ENCODE data around the gene PLA1A.
A peak's percentile ranks its signal among the peaks of the same experiment; 100 is the strongest.
"Not testable (repeated sequence)": the region's sequence is repeated elsewhere in the genome, so short reads cannot be mapped to it uniquely, and the experiment has no call there.

PLA1A gene, protein sequence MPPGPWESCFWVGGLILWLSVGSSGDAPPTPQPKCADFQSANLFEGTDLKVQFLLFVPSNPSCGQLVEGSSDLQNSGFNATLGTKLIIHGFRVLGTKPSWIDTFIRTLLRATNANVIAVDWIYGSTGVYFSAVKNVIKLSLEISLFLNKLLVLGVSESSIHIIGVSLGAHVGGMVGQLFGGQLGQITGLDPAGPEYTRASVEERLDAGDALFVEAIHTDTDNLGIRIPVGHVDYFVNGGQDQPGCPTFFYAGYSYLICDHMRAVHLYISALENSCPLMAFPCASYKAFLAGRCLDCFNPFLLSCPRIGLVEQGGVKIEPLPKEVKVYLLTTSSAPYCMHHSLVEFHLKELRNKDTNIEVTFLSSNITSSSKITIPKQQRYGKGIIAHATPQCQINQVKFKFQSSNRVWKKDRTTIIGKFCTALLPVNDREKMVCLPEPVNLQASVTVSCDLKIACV

DNA sequence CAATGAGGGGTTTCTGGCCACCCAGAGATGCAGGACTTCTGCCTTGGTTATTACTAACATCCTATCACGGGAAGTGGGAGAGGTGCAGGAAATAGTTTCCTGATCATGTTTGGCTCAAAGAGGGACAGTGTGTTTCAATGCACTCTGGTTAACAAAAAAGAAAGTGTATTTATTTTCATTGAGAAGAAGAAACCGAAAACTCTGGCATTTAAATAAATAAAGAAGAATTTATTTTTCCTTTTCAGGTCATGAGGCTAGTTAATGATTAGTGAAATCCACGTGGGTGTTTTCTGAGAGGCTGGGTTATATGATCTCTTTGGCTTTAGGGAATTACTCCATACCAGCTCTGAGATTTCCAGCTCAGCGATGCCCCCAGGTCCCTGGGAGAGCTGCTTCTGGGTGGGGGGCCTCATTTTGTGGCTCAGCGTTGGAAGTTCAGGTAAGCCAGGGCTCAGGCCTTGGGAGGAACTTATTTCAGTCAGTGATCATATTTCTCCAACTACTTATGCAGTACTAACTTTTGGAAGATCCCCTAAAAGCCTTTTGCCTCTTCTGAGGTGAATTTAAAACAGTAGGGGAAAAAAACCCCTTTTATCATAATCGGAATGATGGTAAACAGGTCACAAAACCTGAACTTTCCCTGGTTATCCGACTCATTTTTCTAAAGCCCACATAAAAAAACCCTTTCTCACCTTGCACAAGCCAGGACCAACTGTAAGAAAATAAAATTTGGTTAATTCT is at the start of gene PLA1A:
Gene PLA1A (plus strand): TSS at position 338 of the 741 bp plus-strand sequence. CDS start 29 bp downstream, at position 367.
- DNase-seq (ENCODE audit: low read depth), result no peak

DNA sequence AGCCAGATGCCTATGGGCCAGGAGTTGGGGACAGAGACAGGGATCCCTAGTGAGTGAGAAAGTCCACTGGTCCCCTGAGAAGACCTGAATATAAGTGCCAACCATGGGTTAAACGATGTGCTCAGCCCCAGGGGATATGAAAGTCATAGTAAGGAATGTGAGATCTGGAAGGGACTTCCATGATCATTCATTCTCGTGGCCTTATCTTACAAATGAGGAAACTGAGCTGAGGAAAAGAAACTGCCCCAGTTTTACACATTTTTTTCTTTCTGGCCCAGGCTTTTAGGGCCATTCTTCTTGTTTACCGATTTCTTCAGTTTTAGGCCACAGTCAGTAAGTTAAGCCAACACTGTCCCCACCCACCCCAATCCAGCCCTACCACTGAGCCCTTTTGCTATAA is 49.3 kb upstream of the PLA1A start:
- no peak for DNase-seq (ENCODE audit: low read depth)

DNA sequence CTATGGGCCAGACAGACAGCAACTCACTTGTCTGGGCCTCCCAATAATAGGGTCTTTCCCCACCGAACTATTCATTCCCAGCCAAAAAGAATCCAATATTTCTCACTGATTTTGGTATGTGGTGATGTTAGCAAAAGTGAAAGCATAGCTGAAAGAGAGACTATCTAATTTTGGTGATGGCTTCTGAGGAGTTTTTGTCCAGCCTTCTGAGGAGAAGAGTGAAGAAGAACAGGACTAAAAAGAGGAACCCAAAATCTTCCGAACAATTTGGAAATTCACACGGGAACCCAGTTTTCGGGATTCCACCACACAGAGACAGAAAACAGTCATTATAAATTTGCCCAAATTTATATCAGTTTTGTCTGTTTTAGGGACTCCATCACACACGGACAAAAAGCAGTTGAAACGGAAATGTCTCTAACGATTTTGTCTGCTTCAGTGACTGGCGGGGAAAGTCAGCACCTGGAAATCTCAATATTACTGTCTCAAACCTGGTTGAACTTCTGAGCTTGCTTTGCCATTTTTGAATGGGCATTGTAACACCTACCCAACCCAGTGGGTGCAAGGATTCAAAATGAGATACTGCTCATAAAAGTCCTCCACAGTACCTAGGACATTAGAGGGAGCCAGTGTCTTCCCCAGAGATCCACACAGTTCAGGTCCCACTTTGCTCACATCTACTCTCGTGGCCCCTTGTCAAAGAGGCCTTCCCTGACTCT is 47.3 kb upstream of the PLA1A start:
- no peak for DNase-seq (ENCODE audit: low read depth)

DNA sequence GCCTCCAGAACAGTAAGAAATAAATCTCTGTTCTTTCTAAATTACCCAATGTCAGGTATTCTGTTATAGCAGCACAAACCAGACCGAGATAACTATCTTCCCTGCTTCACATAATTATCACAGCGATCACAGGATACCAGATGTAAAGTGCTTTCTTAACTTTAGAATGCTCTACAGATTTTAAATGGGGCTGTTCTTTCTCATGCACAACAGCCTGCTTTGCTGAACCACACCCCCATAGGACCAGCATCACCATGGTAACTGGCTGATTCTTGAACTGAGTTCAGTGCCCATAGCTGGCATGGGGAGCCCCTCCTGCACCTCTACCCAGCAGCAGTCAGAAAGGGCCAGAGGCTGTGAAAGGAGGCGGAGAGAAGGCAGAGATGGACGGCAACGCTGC is 46.1 kb upstream of the PLA1A start:
- DNase-seq (ENCODE audit: low read depth), result no peak

DNA sequence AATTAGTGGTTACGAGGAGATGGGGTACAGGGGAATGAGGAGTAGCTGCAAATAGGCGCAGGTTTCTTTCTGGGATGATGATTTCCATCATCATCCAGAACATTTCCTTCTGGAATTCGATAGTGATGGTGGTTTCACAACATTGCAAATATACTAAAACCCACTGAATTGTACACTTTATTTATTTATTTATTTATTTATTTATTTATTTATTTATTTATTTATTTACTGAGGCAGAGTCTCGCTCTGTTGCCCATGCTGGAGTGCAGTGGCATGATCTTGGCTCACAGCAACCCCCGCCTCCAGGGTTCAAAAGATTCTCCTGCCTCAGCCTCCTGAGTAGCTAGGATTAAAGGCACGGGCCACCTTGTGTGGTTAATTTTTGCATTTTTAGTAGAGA is 44.8 kb upstream of the PLA1A start:
- not testable (repeated sequence) for DNase-seq (ENCODE audit: low read depth)

DNA sequence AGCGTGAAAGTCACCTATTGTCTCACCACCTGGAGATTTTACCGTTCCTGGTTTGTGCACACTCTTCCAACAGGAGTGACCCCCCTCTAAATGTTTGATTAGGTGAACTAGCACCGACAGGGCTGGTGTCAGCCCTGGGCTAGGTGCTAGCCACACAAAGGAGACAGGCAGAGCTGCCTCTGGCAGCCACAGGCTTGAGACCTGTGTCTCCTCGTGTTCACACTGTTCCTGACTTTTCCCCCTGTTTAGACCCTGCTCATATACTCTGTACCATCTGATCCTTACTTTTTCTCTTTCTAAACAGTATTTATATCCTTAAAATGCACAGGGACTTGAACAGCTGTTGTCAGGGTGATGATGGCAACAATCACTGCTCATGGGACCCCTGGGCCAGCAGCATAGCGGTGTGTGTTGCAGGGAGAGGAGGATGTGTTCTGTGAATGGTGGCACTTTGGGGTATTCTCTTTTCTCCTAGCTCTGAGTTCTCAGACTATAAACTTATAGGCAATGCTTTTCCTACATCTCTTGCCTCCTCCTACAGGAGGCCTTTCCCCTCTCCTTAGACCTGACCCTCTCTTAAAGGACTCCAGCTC is 43.8 kb upstream of the PLA1A start:
- no peak for DNase-seq (ENCODE audit: low read depth)

DNA sequence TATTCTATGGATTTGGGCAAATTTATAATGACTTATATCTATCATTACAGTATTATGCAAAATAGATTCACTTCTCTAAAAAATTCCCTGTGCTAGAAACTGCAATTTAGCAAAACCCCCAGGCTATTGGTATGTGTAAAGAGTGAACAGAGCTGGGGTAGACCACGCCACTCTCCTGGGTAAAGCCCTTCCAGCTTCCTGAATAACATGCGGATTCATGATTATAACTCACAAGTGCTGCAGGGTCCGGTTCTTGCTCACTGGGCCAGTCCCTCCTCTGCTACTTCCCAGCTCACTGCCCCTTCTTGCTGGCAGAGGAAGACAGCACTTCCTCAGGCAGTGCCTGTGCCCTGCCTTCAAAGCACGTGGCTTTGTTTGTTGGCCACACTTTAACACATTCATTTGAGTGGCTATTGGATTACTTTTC is 42.4 kb upstream of the PLA1A start:
- DNase-seq (ENCODE audit: low read depth), result no peak

DNA sequence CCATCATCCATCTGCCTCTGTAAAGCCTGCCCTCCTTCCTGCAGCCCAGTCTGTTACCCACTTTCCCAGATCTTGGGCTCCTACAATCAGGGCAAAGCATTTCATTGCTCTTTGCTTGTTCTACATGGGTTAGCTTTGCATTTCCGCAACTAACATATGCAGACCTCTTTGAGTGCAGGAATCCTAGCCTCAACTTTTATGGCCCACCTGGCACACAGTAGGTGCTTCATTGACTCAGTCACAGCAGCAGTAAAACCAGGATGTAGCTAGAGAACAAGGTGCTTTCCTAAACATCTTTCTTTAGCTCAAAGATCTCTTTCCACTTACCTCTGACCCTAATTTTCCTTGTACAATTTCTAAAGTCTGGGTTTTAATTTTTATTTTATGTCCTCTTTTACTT is 41.8 kb upstream of the PLA1A start:
- DNase-seq (ENCODE audit: low read depth), result no peak

DNA sequence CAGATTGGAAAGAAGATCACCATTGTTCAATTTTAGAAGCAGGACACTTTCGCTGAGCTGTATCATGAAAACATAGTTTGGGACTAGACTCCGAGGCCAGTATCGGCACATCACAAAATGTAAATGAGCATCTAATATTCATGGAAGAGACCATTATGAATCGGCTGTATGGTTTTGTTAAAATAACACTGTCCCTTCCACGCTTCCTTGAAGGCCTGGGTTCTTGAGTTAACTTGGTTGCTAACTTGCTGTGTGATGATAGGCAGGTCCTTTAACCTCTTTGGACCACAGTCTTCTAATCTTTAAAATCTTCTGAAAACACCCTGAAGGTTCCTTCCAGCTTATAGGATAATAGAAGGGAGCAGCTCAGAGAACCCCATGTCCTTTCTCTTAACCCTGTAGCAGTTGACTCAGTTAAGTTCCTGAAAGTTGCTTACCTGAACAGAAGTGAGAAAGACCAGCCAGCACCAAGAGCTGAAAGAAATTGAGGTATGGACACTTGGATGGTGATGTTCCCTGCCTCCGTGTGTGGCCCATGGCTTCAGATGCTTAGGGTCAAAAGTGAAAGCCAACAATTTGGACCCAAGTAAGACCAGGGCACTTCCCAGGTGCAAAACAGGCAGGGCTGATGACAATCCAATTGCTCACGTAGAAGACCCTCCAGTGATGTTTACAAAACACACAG is 40.4 kb upstream of the PLA1A start:
- DNase-seq (ENCODE audit: low read depth), result no peak

DNA sequence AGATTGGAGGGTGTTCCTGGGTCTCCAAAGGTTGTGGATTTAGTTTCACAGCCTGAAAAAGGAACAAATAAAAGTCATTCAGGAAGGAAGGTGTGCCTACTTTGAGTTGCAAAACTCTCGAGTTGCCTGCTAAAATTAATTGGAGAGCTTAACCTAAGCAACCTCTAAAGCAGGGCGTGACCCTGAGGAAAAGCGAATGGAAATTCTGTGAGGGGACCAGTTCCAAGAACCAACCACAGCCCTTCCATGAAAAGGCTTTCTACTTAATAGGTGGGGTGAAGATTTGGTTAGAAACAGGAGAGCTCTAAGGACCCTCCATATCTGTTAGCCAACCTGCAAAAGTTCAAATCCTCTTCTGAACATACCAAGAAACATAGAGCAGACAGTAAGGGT is 39.8 kb upstream of the PLA1A start:
- no peak for DNase-seq (ENCODE audit: low read depth)

DNA sequence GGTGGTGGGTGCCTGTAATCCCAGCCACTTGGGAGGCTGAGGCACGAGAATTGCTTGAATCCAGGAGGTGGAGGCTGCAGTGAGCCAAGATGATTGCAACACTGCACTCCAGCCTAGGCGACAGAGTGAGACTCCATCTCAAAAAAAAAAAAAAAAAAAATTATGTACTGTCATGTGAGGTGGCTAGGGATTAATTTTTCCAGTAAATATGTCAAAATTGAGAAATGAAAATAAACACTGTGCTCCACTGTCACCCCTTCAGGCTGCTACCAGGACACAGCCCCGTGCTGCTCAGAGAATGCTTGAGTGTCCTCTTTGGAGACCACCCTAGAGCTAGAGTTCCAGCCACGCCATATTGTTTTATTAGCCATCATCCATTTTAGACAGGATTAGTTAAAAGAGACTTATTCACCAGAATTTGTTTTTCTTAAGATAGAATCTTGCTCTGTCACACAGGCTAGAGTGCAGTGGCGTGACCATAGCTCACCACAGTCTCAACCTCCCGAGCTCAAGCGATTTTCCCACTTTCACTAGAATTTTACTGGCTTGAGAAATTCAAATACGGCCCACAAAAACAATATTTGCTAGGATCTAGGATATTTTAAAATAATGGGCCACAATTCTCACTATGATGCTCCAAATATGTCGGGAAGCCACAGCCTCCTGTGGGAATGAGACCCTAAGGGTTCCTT is 38.9 kb upstream of the PLA1A start:
- DNase-seq (ENCODE audit: low read depth), result no peak

DNA sequence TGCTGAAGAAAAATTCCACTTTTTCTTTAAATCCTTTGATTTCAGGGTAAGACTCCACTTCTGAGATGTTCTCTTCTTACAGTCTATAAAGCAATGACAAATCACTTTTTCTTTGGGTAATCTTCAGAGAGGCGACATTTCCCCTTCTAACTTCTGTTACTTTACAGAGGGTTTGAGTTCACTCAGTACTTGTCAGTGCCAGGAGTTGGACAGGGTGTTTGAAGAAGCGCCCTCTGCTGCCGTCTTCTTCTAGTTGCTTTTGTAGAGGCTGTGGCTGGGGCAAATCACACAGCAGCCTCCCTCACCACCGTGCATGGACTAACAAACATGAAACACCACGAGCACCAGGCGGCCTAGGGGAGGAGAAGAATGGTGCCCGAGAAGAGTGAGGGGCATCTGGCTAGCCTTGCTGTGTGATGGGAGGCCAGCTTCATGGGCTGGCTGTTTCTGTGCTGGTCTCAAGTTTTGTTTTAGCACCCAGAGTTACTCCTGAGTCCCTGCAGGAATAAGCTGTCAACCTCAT is 38.2 kb upstream of the PLA1A start, which contains the start of gene CD80:
Gene CD80 (minus strand): TSS at position 174 of the 523 bp plus-strand sequence. CDS start 1,886 bp downstream, outside the sequence.
- DNase-seq (ENCODE audit: low read depth), result peak; percentile 15

DNA sequence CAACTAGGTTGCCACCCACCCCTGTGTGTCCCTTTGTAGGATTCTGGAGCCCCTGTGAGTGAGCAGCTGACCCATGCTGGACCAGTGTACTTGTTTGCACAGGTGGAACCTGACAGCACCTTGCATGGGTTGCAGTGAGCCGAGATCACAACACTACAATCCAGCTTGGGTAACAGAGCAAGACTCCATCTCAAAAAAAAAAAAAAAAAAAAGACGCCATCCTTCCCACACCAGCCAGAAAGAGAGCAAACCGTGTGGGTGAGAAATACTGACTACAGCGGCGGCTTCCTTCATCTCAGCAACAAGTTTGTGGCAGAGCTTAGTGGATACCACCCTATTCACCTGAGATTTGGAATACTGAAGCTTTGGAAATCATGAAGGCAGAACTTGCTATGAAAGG is 37.5 kb upstream of the PLA1A start:
- no peak for DNase-seq (ENCODE audit: low read depth)

DNA sequence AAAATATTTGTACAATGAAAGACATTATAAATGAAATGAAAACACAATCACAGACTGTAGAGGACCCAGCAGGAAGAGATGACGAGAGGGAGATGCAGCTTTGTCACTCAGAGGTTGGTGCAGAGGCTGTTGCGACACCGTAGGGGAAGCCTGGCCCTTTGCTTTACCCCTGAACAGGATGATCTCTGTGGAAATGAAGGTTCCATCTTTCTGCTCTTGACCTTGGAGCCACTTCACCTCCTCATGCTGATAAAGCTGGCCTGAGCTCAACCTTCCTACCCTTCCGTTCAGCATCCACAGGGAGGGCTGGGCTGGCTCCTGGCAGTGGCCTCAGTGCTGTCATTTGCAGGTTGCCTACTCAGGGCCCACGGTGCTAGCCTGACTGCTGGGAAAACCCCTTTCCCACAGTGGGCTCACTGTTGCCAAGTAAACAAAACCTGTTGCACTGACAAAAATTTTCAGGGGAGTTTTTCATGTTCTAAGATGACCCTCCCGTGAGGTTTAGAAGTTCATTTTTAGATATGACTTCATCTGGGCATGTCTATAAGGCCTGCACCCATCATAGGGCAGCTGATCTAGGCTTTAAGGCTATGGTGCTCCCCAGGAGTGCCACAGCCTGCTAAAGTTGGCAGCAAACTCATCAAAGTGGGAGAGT is 35.3 kb upstream of the PLA1A start:
- no peak for DNase-seq (ENCODE audit: low read depth)

DNA sequence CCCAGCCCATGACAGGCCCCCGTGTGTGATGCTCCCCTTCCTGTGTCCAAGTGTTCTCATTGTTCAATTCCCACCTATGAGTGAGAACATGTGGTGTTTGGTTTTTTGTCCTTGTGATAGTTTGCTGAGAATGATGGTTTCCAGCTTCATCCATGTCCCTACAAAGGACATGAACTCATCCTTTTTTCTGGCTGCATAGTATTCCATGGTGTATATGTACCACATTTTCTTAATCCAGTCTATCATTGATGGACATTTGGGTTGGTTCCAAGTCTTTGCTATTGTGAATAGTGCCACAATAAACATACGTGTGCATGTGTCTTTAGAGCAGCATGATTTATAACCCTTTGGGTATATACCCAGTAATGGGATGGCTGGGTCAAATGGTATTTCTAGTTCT is 34.4 kb upstream of the PLA1A start:
- not testable (repeated sequence) for DNase-seq (ENCODE audit: low read depth)

DNA sequence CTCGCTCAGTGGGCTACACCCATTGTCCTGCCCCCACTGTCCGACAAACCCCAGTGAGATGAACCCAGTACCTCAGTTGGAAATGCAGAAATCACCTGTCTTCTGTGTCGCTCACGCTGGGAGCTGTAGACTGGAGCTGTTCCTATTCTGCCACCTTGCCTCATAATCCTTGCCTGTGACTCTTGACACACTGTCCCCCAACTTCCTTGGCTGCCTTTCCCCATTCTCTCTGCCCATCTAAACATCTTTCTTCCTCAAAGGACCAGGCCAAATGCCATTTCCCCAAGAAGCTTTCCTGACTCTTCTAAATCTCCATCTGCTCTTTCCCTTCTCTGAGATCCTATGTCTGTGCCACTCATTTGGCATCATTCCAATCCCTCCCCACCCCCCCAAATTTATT is 28.5 kb upstream of the PLA1A start:
- DNase-seq (ENCODE audit: low read depth), result no peak

DNA sequence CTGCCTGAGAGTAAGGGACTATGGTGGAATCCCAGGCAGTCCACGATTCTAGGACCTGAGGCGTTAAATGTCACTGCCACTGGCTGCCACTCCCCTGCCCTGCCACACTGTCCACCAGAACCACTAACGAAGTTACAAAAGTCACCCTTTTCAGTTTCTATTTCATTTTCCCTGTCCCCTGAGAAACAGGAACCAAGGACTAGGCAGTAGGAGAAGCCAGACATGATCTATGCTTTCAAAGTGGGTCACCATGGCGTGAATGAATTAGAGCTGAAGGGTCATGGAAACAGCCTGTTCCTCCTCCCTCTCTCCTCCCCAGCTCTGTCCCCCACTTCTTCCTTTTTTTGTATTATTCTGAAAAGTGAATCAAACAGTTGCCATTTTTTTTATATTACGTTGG is 27.5 kb upstream of the PLA1A start:
- no peak for DNase-seq (ENCODE audit: low read depth)

DNA sequence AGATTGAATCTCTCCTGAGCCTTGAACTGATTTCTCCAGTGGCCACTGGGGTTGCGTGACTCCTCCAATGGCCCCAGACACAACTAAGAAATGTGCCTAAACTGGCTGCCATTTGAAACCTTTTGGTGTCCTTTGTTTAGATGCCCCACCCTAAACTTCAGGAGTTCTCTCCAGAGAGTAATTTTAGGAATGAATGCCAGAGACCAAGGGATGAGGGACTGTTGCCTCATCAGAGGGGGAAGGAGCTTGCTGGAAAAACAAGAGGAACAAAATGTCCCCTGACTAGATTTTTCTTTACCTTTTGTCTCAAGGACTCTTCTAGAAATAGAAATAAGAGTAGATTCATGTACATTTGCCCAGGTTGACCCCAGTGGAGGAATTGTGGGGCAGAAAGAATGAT is 26.5 kb upstream of the PLA1A start:
- DNase-seq (ENCODE audit: low read depth), result no peak

DNA sequence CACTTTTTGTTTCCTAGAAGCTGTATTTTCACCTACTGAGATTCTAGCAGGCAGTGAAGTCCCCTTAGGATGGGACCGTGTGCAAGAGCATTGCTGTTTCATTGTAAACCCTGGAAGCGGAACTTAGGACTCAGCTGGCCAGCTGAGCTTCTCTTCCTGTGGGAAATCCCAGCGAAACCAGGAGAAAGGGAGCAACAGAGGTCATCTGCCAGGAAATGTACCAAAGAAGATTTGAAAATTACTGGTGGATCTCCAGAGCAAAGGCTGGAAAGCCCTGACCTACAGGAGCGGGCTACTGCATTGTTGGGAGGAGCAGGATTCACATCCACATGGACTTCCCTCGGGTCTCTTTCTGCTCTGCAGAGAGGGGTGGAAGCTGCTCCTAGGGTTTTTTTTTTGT is 26.0 kb upstream of the PLA1A start:
- no peak for DNase-seq (ENCODE audit: low read depth)

DNA sequence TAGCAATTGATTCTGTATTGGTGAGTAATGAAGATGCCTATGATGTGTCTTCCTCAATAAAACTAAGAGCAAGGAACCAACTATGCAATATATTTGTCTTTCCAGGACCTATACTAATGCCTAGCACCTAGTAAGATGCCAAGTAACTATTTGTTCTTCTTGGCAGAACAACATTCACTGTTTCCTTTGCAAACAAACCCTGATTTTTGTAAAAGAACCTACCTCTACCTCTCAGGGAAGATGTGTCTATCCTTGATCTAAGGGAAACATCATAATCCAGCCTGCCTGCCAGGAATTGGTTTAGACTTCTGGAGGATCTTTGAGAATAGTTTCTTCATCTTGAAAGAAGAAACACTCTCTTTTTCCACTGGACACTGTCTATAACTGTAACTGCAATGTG is 22.2 kb upstream of the PLA1A start:
- DNase-seq (ENCODE audit: low read depth), result no peak

Measured in stromal cell of bone marrow (primary cell).